T-helper 2 cell (primary cell): ENCODE results near the gene MAP4K4.
"Not testable (repeated sequence)": the region's sequence is repeated elsewhere in the genome, so short reads cannot be mapped to it uniquely, and the experiment has no call there.

Experiments
- DNase-seq, 5 experiments: peaks; one replicate each; pipeline versions ENCODE4 v3.0.0 to v3.0.0-alpha.2; 2012 to 2022

MAP4K4 gene

DNA sequence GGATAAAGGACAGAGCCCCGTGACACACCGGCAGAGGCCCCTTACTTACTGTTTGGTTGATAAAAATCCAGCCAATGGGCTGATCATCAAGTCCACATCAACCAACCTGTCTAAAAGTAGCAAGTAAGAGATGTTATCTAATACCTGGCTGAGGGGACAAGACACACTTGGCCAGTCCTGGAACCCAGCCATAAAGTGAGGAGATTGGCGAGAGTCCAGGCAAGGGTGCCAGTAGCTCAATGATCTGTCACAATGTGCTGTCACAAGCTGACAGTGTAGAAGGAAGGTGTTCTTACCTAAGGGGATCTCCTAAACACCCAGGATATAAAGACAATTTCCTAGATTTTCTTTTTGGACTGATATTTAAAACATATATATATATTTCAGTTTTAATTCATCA, 232.5 kb downstream of the MAP4K4 start:
- no peak for DNase-seq

DNA sequence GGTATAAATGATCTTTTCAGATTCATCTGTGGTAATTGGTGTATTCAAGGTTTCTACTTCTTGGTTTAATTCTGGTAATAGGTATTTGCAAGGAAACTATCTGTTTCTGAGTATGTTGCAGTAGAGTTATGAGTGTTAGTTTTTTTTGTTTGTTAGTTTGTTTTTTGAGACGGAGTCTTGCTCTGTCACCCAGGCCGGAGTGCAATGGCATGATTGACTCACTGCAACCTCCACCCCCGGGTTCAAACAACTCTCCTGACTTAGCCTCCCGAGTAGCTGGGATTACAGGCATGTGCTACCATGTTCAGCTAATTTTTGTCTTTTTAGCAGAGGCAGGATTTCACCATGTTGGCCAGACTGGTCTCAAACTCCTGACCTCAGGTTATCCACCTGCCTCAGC, 233.3 kb downstream of the MAP4K4 start:
- DNase-seq, result no peak

DNA sequence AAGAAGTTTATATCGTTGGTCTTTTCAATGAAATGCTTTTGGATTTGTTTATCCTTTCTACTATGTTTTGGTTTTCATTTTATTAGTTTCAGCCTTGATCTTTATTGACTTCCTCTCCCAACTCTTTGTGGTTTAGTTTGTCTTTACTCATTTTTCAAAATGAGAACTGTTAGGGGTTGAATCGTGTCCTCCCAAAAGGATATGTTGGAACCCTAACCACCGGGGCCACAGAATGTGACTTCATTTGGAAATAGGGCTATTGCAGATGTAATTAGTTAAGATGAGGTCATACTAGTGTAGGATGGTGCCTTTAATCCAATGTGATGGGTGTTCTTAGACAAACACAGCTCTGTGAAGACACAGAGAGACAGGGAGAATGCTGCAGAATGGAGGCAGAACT, 233.9 kb downstream of the MAP4K4 start:
- no peak for DNase-seq

DNA sequence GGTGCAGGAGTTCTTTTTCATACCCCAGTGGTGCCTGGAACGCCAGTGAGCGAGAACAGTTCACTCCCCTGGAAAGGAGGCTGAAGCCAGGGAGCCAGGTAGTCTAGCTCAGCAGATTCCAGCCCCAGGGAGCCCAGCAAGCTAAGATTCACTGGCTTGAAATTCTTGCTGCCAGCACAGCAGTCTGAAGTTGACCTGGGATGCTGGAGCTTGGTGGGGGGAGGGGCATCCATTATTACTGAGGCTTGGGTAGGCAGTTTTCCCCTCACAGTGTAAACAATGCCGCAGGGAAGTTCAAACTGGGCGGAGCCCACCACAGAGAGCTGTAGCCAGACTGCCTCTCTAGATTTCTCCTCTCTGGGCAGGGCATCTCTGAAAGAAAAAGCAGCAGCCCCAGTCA, 238.3 kb downstream of the MAP4K4 start:
- not testable (repeated sequence) for DNase-seq

DNA sequence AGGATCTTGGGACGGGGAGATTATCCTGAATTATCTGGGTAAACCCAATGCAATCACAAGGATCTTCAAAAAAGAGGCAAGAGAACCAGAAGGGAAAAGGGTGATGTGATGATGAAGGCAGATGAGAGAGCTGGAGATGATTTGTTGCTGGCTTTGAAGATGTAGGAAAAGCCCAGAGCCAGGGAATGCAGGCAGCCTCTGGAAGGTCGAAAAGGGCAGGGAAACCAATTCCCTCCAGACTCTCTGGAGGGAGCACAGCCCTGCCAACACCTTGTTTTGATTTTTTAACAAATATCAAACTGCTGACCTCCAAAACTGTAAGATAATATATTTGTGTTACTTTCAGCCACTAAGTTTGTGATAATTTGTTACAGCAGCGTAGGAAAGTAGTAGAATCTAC, 245.3 kb downstream of the MAP4K4 start:
- no peak for DNase-seq
